Retinal pigment epithelial cell (primary cell): ENCODE data around the gene ANKRD62.

Experiments used
- DNase-seq: peaks from one replicate; pipeline ENCODE4 v3.0.0-alpha.2; 2010; ENCODE audit warnings: low read depth
- H3K4me3 ChIP-seq: 2 replicates; pipeline ENCODE4 v1.5.1; 2011; ENCODE audit warnings: mild to moderate bottlenecking, low read length, control low read depth, moderate library complexity
- CTCF ChIP-seq: conservative IDR thresholded peaks from 2 replicates; pipeline ENCODE4 v1.5.1; 2011; ENCODE audit warnings: low read depth, low read length, control low read depth, inconsistent platforms

Gene ANKRD62

GRCh38 chr18:12093520-12094257 lies at the start of gene ANKRD62:
ANKRD62 (plus strand) TSS chr18:12093843; CDS start chr18:12094018, 175 bp downstream.
- no peak for TF ChIP-seq CTCF
- no peak within 1 kb of the TSS for H3K4me3 ChIP-seq
- DNase-seq = no peak

- no peak overlapping the region for H3K4me3 ChIP-seq
- no peak for TF ChIP-seq CTCF
- no peak for DNase-seq
Measured at GRCh38 chr18:12044591-12044990, 49.1 kb upstream of the ANKRD62 start.

GRCh38 chr18:12046046-12046750 lies 47.4 kb upstream of the ANKRD62 start:
- DNase-seq = no peak
- TF ChIP-seq CTCF = no peak
- H3K4me3 ChIP-seq = no peak overlapping the region

GRCh38 chr18:12046751-12047335 lies 46.8 kb upstream of the ANKRD62 start:
- no peak overlapping the region for H3K4me3 ChIP-seq

GRCh38 chr18:12048010-12048826 lies 45.4 kb upstream of the ANKRD62 start:
- no peak for DNase-seq
- no peak for TF ChIP-seq CTCF
- no peak overlapping the region for H3K4me3 ChIP-seq

More at GRCh38 chr18:12046751-12047335, 46.8 kb upstream of the ANKRD62 start:
- DNase-seq = no peak
- TF ChIP-seq CTCF = no peak

GRCh38 chr18:12048827-12049175 lies 44.8 kb upstream of the ANKRD62 start:
- H3K4me3 ChIP-seq = no peak overlapping the region
- TF ChIP-seq CTCF = no peak
- DNase-seq = peak; percentile 40
